WTC11 (cell line): ENCODE data around the gene ENG. TPM values are rescaled to one million over a fixed set of nuclear protein-coding genes. Genes with fewer than 3 reads are reported as not detected.

Experiments used
- ATAC-seq: fragments of 200-7000 bp; cut with Tn5 transposase; 2 replicates; pipeline ENCODE4 v1.10.0; 2021; ENCODE audit warnings: mild to moderate bottlenecking, moderate library complexity
- CTCF ChIA-PET: fragments of 300-600 bp; sonication (Branson Sonifier 250); formaldehyde crosslinking; loops from one replicate; lab custom pipeline; 2021; ENCODE audit warnings: antibody characterized with exemption; lab: Charles Lee
- POLR2A ChIA-PET: fragments of 350-600 bp; sonication (Branson Sonifier 250); formaldehyde crosslinking; loops from one replicate; lab custom pipeline; 2021; ENCODE audit warnings: antibody characterized with exemption; lab: Charles Lee
- DNase-seq: peaks from one replicate; pipeline ENCODE4 v3.0.0; 2021; ENCODE audit warnings: low spot score
- H3K27ac Mint-ChIP-seq: 2 replicates; pipeline ENCODE4 v1.8.0; 2021; ENCODE audit warnings: mixed read lengths
- H3K27me3 Mint-ChIP-seq: 2 replicates; pipeline ENCODE4 v1.8.0; 2021; ENCODE audit warnings: low read depth, mild to moderate bottlenecking, moderate library complexity, mixed read lengths
- H3K36me3 Mint-ChIP-seq: 2 replicates; pipeline ENCODE4 v1.8.0; 2021; ENCODE audit warnings: mixed read lengths
- H3K4me1 Mint-ChIP-seq: 2 replicates; pipeline ENCODE4 v1.8.0; 2022; ENCODE audit warnings: mixed read lengths
- H3K4me3 Mint-ChIP-seq: 2 replicates; pipeline ENCODE4 v1.8.0; 2021; ENCODE audit warnings: mild to moderate bottlenecking, moderate library complexity, mixed read lengths
- H3K9me3 Mint-ChIP-seq: 2 replicates; pipeline ENCODE4 v1.8.0; 2021; ENCODE audit warnings: mixed read lengths
- AR ChIP-seq: fragments of 250-450 bp; sonication (Bioruptor Pico); IDR thresholded peaks from 2 replicates; pipeline ENCODE4 v1.9.0; 2021; ENCODE audit warnings: mild to moderate bottlenecking
- CDX4 ChIP-seq: fragments of 250-450 bp; sonication (Bioruptor Pico); IDR thresholded peaks from 2 replicates; pipeline ENCODE4 v1.9.0; 2021; ENCODE audit warnings: moderate library complexity, mild to moderate bottlenecking, inconsistent platforms, borderline replicate concordance
- EMX1 ChIP-seq: fragments of 250-450 bp; sonication (Bioruptor Pico); IDR thresholded peaks from 2 replicates; pipeline ENCODE4 v1.8.0; 2021; ENCODE audit warnings: mild to moderate bottlenecking
- ETV6 ChIP-seq: sonication (generic); formaldehyde crosslinking; IDR thresholded peaks from 2 replicates; pipeline ENCODE4 v1.8.1; 2022; ENCODE audit warnings: mild to moderate bottlenecking, missing genetic modification reagents
- FOXP1 ChIP-seq: sonication (generic); formaldehyde crosslinking; IDR thresholded peaks from 2 replicates; pipeline ENCODE4 v1.8.0; 2022; ENCODE audit warnings: missing genetic modification reagents, mild to moderate bottlenecking, moderate library complexity, borderline replicate concordance
- GTF2I ChIP-seq: fragments of 250-450 bp; sonication (Bioruptor Pico); conservative IDR thresholded peaks from 2 replicates; pipeline ENCODE4 v1.4.0; 2021; ENCODE audit warnings: mild to moderate bottlenecking
- NFATC4 ChIP-seq: fragments of 250-450 bp; sonication (Bioruptor Pico); IDR thresholded peaks from 2 replicates; pipeline ENCODE4 v1.9.0; 2021; ENCODE audit warnings: mild to moderate bottlenecking
- OVOL2 ChIP-seq: fragments of 250-450 bp; sonication (Bioruptor Pico); IDR thresholded peaks from 2 replicates; pipeline ENCODE4 v1.9.0; 2021; ENCODE audit warnings: mild to moderate bottlenecking, borderline replicate concordance
- PRRX2 ChIP-seq: fragments of 250-450 bp; sonication (Bioruptor Pico); IDR thresholded peaks from 2 replicates; pipeline ENCODE4 v1.8.0; 2021; ENCODE audit warnings: mild to moderate bottlenecking
- RORB ChIP-seq: fragments of 250-450 bp; sonication (Bioruptor Pico); IDR thresholded peaks from 2 replicates; pipeline ENCODE4 v1.9.0; 2021; ENCODE audit warnings: mild to moderate bottlenecking
- ZNF219 ChIP-seq: sonication (generic); formaldehyde crosslinking; IDR thresholded peaks from 2 replicates; pipeline ENCODE4 v1.8.0; 2023; ENCODE audit warnings: missing genetic modification reagents, mild to moderate bottlenecking, borderline replicate concordance
- ZNF281 ChIP-seq: sonication (generic); formaldehyde crosslinking; IDR thresholded peaks from 2 replicates; pipeline ENCODE4 v1.8.0; 2023; ENCODE audit warnings: mild to moderate bottlenecking, missing genetic modification reagents
- ZNF416 ChIP-seq: fragments of 250-450 bp; sonication (Bioruptor Pico); IDR thresholded peaks from 2 replicates; pipeline ENCODE4 v1.9.0; 2021; ENCODE audit warnings: mild to moderate bottlenecking, inconsistent platforms
- total RNA-seq: library from RNA; stranded (reverse); gene quantifications from 3 replicates; pipeline ENCODE4 v1.2.3, GENCODE V29; 2021
- TF ChIP-seq, protein P1 (sequence below): sonication (generic); formaldehyde crosslinking; IDR thresholded peaks from 2 replicates; pipeline ENCODE4 v1.8.1; 2022; ENCODE audit warnings: low read depth, missing genetic modification reagents, borderline replicate concordance

ENG gene
- total RNA-seq, 1 experiment from 2014 or later, result 4.4 TPM

GRCh38 chr9:127817881-127818434 lies 36.5 kb downstream of the ENG start (continued):
- TF ChIP-seq ZNF281, result no peak

DNA sequence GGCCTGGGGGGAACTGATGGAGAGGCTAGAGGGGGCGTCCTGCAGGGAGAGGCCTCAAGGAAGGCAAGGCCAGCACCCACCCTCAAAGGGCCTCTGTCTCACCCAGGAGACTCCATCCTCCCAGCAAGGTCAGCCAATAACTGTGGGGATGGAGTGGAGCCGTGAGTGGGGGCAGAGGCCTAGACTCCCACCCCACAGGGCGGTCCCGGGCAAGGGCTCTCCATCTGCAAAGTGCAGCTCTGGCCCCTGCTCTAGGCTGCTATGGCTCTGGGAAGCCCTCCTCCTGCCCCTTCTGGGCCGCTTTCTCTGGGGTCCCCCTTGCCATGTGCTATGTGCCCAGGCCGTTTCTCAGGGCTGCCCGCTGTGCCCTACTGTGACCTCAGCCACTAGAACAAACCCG lies 37.7 kb downstream of the ENG start:
- Mint-ChIP-seq H3K36me3 (peaks cover 16% of the 10 kb centered on the region; the same call in 1 of the 2 replicates), H3K9me3 (no peaks in the 10 kb centered on the region), H3K4me3 (no peak overlapping the region), H3K4me1 (no peaks in the 10 kb centered on the region), H3K27me3 (no peaks in the 10 kb centered on the region), H3K27ac (peak overlapping the region; percentile 68; the same call in 1 of the 2 replicates)
- POLR2A ChIA-PET, result no interaction called here
- ATAC-seq, result no peak
- TF ChIP-seq CDX4 (CRISPR knock-in tag) (no peak), ZNF416 (CRISPR knock-in tag) (no peak), GTF2I (no peak), OVOL2 (CRISPR knock-in tag) (no peak), AR (CRISPR knock-in tag) (no peak)
- TF ChIP-seq, protein P1, sequence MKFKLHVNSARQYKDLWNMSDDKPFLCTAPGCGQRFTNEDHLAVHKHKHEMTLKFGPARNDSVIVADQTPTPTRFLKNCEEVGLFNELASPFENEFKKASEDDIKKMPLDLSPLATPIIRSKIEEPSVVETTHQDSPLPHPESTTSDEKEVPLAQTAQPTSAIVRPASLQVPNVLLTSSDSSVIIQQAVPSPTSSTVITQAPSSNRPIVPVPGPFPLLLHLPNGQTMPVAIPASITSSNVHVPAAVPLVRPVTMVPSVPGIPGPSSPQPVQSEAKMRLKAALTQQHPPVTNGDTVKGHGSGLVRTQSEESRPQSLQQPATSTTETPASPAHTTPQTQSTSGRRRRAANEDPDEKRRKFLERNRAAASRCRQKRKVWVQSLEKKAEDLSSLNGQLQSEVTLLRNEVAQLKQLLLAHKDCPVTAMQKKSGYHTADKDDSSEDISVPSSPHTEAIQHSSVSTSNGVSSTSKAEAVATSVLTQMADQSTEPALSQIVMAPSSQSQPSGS (CRISPR knock-in tag), result no peak
- no peak for DNase-seq
- CTCF ChIA-PET, result interaction anchor here (3.5 kb wide), 1 partner anchor 53 kb away, joined by 16 read pairs; no protein-coding TSS in a partner anchor

DNA sequence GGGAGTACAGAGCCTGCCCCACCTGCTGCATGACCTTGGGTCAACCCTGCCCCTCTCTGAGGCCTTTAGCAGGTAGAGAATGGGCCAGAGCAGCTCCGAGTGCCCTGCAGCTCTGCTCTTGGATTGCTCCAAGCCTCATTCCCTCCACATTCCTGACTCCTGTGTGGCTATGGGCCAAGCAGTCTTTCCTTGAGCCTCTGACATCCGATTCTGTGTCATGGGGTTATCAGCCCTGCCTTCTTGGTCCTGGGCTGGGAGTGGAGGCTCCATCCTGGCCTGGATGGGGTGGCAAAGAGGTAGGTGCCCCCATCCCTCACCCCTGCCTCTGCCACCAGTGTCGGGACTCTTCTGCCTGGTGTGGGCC lies 38.1 kb downstream of the ENG start:
- Mint-ChIP-seq H3K36me3 (peaks cover 18% of the 10 kb centered on the region; the same call in 1 of the 2 replicates), H3K27me3 (no peaks in the 10 kb centered on the region), H3K4me1 (no peaks in the 10 kb centered on the region), H3K9me3 (no peaks in the 10 kb centered on the region), H3K27ac (no peak overlapping the region), H3K4me3 (no peak overlapping the region)
- DNase-seq (no peak), ATAC-seq (no peak)
- POLR2A ChIA-PET, result no interaction called here
- TF ChIP-seq EMX1 (CRISPR knock-in tag) (no peak), RORB (CRISPR knock-in tag) (no peak), NFATC4 (CRISPR knock-in tag) (no peak), GTF2I (no peak), ETV6 (no peak), AR (CRISPR knock-in tag) (no peak), PRRX2 (CRISPR knock-in tag) (no peak), ZNF219 (CRISPR knock-in tag) (no peak), FOXP1 (CRISPR knock-in tag) (no peak)
- CTCF ChIA-PET, result interaction anchor here (3.5 kb wide), 1 partner anchor 53 kb away, joined by 16 read pairs; no protein-coding TSS in a partner anchor
